GM12892 (cell line): ENCODE results near the gene COPS4.
"Not testable (repeated sequence)": the region's sequence is repeated elsewhere in the genome, so short reads cannot be mapped to it uniquely, and the experiment has no call there.

Experiments used
- DNase-seq: peaks from one replicate; pipeline ENCODE4 v3.0.0; 2011; ENCODE audit not compliant: insufficient read length
- FAIRE-seq: peaks from 2 replicates; lab custom pipeline; 2011; peaks lifted over from hg19 to GRCh38; lab: Jason Lieb, UNC
- POLR2A ChIP-seq: IDR thresholded peaks from 2 replicates; pipeline ENCODE4 v1.6.1; 2011; ENCODE audit warnings: low read depth, low read length, control low read depth
- POLR2AphosphoS5 ChIP-seq: IDR thresholded peaks from 2 replicates; pipeline ENCODE4 v1.6.1; 2011; ENCODE audit warnings: low read depth, low read length, control low read depth
- TAF1 ChIP-seq: IDR thresholded peaks from 2 replicates; pipeline ENCODE4 v1.6.1; 2011; ENCODE audit warnings: low read depth, mild to moderate bottlenecking, control low read depth, low read length, borderline replicate concordance

Gene COPS4

DNA sequence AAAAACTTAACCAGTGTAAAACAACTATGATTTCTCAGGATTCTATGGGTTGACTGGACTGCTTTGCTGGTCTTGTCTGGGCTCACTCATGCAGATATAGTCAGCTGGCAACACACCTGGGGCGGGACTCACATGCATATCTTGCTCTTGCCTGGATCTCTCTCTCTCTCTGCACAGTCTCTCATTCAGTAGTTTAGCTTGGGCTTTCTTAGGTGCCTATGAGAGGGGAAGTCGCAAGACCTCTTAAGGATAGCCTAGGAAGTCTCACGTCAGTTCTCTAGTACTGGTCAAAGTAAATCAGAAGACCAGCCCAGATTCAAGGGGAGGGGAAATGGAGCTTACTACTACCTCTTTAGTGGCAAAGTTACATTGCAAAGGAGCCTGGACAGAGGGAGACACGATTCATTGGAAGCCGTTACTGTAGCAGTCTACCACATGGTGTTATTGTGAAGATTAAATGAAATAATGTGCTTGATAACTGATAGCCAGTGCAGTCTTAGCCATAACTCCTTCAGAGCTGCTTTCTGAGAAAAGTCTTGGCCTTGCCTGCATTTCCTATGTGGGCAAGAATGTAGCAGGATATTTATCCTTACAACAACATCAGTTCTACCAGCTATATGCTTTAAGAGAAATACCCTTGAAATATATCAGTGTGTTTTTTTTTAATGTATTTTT is 2.1 kb downstream of the COPS4 start:
- FAIRE-seq (no peak), DNase-seq (no peak)
- TF ChIP-seq TAF1 = no peak
- TF ChIP-seq POLR2A = no peak
- no peak for TF ChIP-seq POLR2AphosphoS5

DNA sequence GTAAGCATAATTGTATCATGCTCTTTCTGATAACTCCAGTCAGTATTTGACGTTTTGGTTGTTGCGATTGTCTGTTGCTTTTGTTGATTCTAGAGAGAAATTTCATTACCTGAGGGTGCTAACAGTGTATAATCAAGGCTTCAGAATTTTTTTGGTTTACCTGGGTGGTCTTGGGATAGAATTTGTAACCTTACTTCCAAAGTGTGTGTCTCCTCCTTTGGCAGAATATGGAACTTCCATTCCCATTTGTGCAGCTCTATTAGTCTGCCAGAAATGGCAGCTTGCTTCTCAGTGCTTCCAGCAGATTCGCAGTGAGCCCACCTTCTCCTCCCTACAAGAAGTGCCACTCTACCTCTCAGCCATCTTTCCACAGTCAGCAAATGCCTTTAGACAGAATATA is 5.3 kb downstream of the COPS4 start:
- no peak for DNase-seq
- FAIRE-seq = no peak
- TF ChIP-seq POLR2AphosphoS5 (no peak), POLR2A (no peak), TAF1 (no peak)

GRCh38 chr4:83043157-83043556 is 8.2 kb downstream of the COPS4 start:
- not testable (repeated sequence) for DNase-seq, FAIRE-seq

GRCh38 chr4:83043801-83044407 is 8.9 kb downstream of the COPS4 start:
- no peak for TF ChIP-seq POLR2A
- no peak for TF ChIP-seq POLR2AphosphoS5
- TF ChIP-seq TAF1 = no peak
- FAIRE-seq = no peak
- no peak for DNase-seq

DNA sequence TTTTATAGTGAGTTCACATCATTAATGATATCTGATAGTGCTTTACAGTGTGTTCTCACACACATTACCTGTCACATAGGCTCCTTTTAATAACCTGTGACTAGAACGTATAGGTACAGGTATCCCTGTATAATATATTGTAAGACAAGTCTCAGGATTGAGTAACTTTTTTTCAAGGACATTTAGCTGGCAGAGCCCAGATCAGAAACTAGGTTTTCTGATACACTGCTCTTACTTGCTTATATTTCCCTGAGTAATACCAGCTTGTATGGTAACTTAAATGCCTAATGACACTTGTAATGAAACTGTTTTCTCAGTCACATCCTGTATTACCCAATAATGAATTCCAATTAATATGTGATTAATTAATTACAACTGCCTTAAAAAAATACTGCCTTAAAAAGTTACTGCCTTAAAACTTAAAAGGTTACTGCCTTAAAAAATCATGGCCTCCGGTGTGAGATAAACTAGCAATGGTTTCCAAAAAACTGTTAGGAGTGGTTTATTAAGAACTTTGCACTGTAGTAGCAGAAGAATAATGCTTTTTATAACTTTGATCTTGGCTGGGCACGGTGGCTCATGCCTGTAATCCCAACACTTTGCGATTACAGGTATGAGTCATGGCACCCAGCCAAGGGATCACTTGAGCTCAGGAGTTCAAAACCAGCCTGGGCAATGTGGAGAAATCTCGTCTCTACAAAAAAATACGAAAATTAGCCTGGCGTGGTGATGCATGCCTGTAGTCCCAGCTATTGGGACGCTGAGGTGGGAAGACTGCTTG is 11.9 kb downstream of the COPS4 start:
- DNase-seq (no peak), FAIRE-seq (no peak)
- TF ChIP-seq TAF1 (no peak), POLR2A (no peak)

- not testable (repeated sequence) for FAIRE-seq, DNase-seq
These were observed 13.8 kb downstream of the COPS4 start for GRCh38 chr4:83048781-83049180.

GRCh38 chr4:83054928-83055327 is 19.9 kb downstream of the COPS4 start:
- TF ChIP-seq POLR2A (no peak), TAF1 (no peak), POLR2AphosphoS5 (no peak)
- DNase-seq = peak; percentile 3
- no peak for FAIRE-seq

- TF ChIP-seq TAF1 = no peak
- no peak for TF ChIP-seq POLR2A
- no peak for TF ChIP-seq POLR2AphosphoS5
- DNase-seq (no peak), FAIRE-seq (no peak)
These were observed 27.8 kb downstream of the COPS4 start for GRCh38 chr4:83062739-83063138.

DNA sequence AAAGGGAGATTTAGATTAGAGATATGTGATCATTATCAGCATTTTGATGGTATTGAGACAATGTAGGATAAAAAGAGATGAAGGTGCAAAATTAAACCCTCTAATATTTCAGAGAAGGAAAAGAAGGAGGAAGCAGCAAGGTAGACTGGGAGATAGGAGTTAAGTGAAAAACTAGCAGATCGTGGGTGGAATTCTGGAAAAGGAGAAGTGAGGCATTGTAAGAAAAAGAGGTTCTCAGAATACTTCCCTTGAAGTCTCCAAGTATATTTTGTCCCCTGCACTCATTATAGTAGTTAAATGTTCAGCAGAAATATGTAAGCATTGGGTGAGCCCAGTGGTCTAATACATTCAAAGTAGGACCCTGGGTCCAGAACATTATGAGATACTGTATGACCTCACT is 30.3 kb downstream of the COPS4 start:
- FAIRE-seq (no peak), DNase-seq (no peak)
- TF ChIP-seq TAF1 (no peak), POLR2A (no peak), POLR2AphosphoS5 (no peak)

- no peak for DNase-seq
- TF ChIP-seq POLR2AphosphoS5 (no peak), TAF1 (no peak), POLR2A (no peak)
- no peak for FAIRE-seq
These were observed 32.2 kb downstream of the COPS4 start for GRCh38 chr4:83067058-83067639.

DNA sequence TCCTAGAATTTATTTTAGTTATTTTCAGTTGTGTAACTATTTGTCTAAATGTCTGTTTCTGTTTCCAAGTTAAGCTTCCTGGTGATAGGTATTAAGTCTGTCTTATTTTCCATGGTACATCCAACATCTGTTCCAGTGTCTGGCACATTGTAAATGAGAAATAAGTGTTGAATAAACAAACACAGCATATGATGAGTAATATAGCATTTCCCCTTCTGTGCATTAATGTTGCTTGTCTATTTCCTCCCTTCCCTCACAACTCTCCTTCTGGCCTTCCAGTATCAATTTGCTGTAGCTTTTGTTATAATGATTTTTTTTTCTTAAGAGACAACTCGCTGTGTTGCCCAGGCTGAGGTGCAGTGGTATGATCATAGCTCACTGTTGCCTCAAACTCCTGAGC is 36.1 kb downstream of the COPS4 start:
- FAIRE-seq (no peak), DNase-seq (no peak)
- TF ChIP-seq POLR2A = no peak
- TF ChIP-seq POLR2AphosphoS5 = no peak
- TF ChIP-seq TAF1 = no peak
